HepG2 (cell line): ENCODE data around the gene CYSLTR1. TPM values are rescaled to one million over a fixed set of nuclear protein-coding genes. Genes with fewer than 3 reads are reported as not detected.

Experiments used
- ATAC-seq: fragments of 200-7000 bp; cut with Tn5 transposase; 3 replicates; pipeline ENCODE4 v1.9.1; 2020; ENCODE audit warnings: mild to moderate bottlenecking, moderate library complexity
- BruUV-seq: library from RNA; stranded (reverse); fragments of 400-500 nt; replicated peaks from 2 replicates; lab custom pipeline; 2021; lab: Mats Ljungman, UMichigan
- CTCF ChIA-PET: fragments of 300-600 bp; formaldehyde crosslinking; extraction: SDS; loops from one replicate; lab custom pipeline; 2021; ENCODE audit warnings: low total read pairs, inconsistent platforms, low intra/inter-chr PET ratio; lab: Yijun Ruan, JAX
- POLR2A ChIA-PET: fragments of 350-600 bp; sonication (Branson Sonifier 250); formaldehyde crosslinking; loops from one replicate; lab custom pipeline; 2020; ENCODE audit warnings: antibody characterized with exemption, inconsistent platforms; lab: Yijun Ruan, JAX
- DNase-seq: peaks from one replicate; pipeline ENCODE4 v3.0.0-alpha.2; 2015; ENCODE audit warnings: low spot score
- FAIRE-seq: peaks from 3 replicates; lab custom pipeline; 2011; peaks lifted over from hg19 to GRCh38; lab: Jason Lieb, UNC
- H2AFZ ChIP-seq: one replicate; pipeline ENCODE4 v1.6.1; 2011; ENCODE audit warnings: low read length, inconsistent platforms
- H3K27ac ChIP-seq: fragments of 300-600 bp; 3 replicates; pipeline ENCODE4 v1.8.0; 2011; ENCODE audit warnings: mixed run types, mild to moderate bottlenecking, mixed read lengths, low read length, inconsistent platforms; ENCODE audit not compliant: insufficient read depth; ENCODE audit errors: extremely low read length
- H3K27me3 ChIP-seq, 2 experiments: fragments of 200-600 bp in 1 of 2; 2 replicates in 1 of 2; 3 replicates in 1 of 2; pipeline versions ENCODE4 v1.6.0 to v1.8.0; 2011; ENCODE audit warnings: low read length in 2 of 2, mild to moderate bottlenecking in 2 of 2, moderate library complexity in 2 of 2, inconsistent platforms in 1 of 2; ENCODE audit not compliant: insufficient read depth in 2 of 2, control insufficient read depth in 1 of 2
- H3K36me3 ChIP-seq, 2 experiments: fragments of 200-600 bp in 1 of 2; replicated peaks in 1 of 2; 2 replicates in 1 of 2; 3 replicates in 1 of 2; pipeline versions ENCODE4 v1.5.1 to v1.8.0; 2011; ENCODE audit warnings: low read length in 2 of 2, inconsistent platforms in 1 of 2; ENCODE audit not compliant: insufficient read depth in 2 of 2, control insufficient read depth in 1 of 2
- H3K4me1 ChIP-seq: 2 replicates; pipeline ENCODE4 v1.5.1; 2012; ENCODE audit warnings: low read length, inconsistent platforms; ENCODE audit not compliant: insufficient read depth
- H3K4me2 ChIP-seq: 2 replicates; pipeline ENCODE4 v1.6.0; 2011; ENCODE audit warnings: low read depth, low read length, inconsistent platforms
- H3K4me3 ChIP-seq, 3 experiments: fragments of 200-600 bp in 1 of 3; sonication (generic), shearing (Covaris generic) in 1 of 3; replicated peaks in 1 of 3; 2 replicates each; pipeline ENCODE4 v1.5.1; 2011 to 2016; ENCODE audit warnings: low read length in 3 of 3, inconsistent platforms in 2 of 3, low read depth in 2 of 3, mild to moderate bottlenecking in 2 of 3, control low read depth in 1 of 3, mixed read lengths in 1 of 3; ENCODE audit not compliant: insufficient read depth in 1 of 3
- H3K79me2 ChIP-seq: one replicate; pipeline ENCODE4 v1.6.1; 2011; ENCODE audit warnings: low read length, inconsistent platforms; ENCODE audit not compliant: insufficient read depth
- H3K9ac ChIP-seq: 2 replicates; pipeline ENCODE4 v1.6.0; 2011; ENCODE audit warnings: mild to moderate bottlenecking, low read depth, low read length, inconsistent platforms; ENCODE audit not compliant: insufficient read depth
- H3K9me3 ChIP-seq: 2 replicates; pipeline ENCODE4 v1.5.1; 2012; ENCODE audit warnings: mild to moderate bottlenecking, low read length
- H4K20me1 ChIP-seq: 2 replicates; pipeline ENCODE4 v1.6.0; 2011; ENCODE audit warnings: inconsistent platforms, mild to moderate bottlenecking, low read length, moderate library complexity; ENCODE audit not compliant: insufficient read depth
- ARID2 ChIP-seq: sonication (generic); formaldehyde crosslinking; IDR thresholded peaks from 2 replicates; pipeline ENCODE4 v1.8.1; 2022; ENCODE audit warnings: mild to moderate bottlenecking, missing genetic modification reagents, borderline replicate concordance
- ATF4 ChIP-seq, 2 experiments: fragments of 450-650 bp in 1 of 2; sonication (generic) in 1 of 2; formaldehyde crosslinking; IDR thresholded peaks; 2 replicates each; pipeline versions ENCODE4 v1.5.0 to v1.8.0; 2020 to 2022; ENCODE audit warnings: mild to moderate bottlenecking in 1 of 2, missing genetic modification reagents in 1 of 2
- E2F1 ChIP-seq: sonication (generic); formaldehyde crosslinking; IDR thresholded peaks from 2 replicates; pipeline ENCODE4 v1.5.0; 2020; ENCODE audit warnings: missing genetic modification reagents
- ELF3 ChIP-seq: IDR thresholded peaks from 2 replicates; pipeline ENCODE4 v1.6.1; 2016; ENCODE audit warnings: missing genetic modification reagents, missing compliant biosample characterization
- HINFP ChIP-seq: sonication (generic); formaldehyde crosslinking; IDR thresholded peaks from 2 replicates; pipeline ENCODE4 v1.4.0; 2020; ENCODE audit warnings: low read depth, mild to moderate bottlenecking, missing genetic modification reagents
- KMT2A ChIP-seq: sonication (generic); formaldehyde crosslinking; IDR thresholded peaks from 2 replicates; pipeline ENCODE4 v1.4.0; 2020; ENCODE audit warnings: missing genetic modification reagents
- MTA3 ChIP-seq: sonication (generic); formaldehyde crosslinking; IDR thresholded peaks from 2 replicates; pipeline ENCODE4 v1.4.0; 2020; ENCODE audit warnings: missing genetic modification reagents
- NPAS2 ChIP-seq: sonication (generic); formaldehyde crosslinking; IDR thresholded peaks from 2 replicates; pipeline ENCODE4 v1.8.0; 2022; ENCODE audit warnings: mild to moderate bottlenecking, missing genetic modification reagents, borderline replicate concordance
- PHF21A ChIP-seq: sonication (generic); formaldehyde crosslinking; IDR thresholded peaks from 2 replicates; pipeline ENCODE4 v1.5.0; 2020; ENCODE audit warnings: mild to moderate bottlenecking, missing genetic modification reagents
- PHF5A ChIP-seq: IDR thresholded peaks from one replicate; pipeline ENCODE4 v1.6.1; 2018; ENCODE audit warnings: low read depth, missing genetic modification reagents; ENCODE audit not compliant: unreplicated experiment
- RXRA ChIP-seq: sonication (generic); formaldehyde crosslinking; IDR thresholded peaks from 2 replicates; pipeline ENCODE4 v1.5.1; 2020; ENCODE audit warnings: missing genetic modification reagents
- SRSF9 ChIP-seq: fragments of 200-400 bp; formaldehyde crosslinking; IDR thresholded peaks from 2 replicates; pipeline ENCODE4 v1.6.1; 2018; ENCODE audit warnings: borderline replicate concordance, mild to moderate bottlenecking, low read depth, low read length; ENCODE audit not compliant: insufficient read depth, poor library complexity, severe bottlenecking
- ZBTB14 ChIP-seq: sonication (generic); formaldehyde crosslinking; IDR thresholded peaks from 2 replicates; pipeline ENCODE4 v1.4.0; 2020; ENCODE audit warnings: missing genetic modification reagents
- ZFP36L1 ChIP-seq: sonication (generic); formaldehyde crosslinking; IDR thresholded peaks from 2 replicates; pipeline ENCODE4 v1.8.0; 2022; ENCODE audit warnings: mild to moderate bottlenecking, missing genetic modification reagents, moderate library complexity
- ZUFSP ChIP-seq: sonication (generic); formaldehyde crosslinking; IDR thresholded peaks from 2 replicates; pipeline ENCODE4 v1.9.0; 2021; ENCODE audit warnings: missing genetic modification reagents, mild to moderate bottlenecking, borderline replicate concordance
- WGBS: methylation state at CpG from one replicate; pipeline ENCODE4 v1.1.6; 2017; ENCODE audit warnings: low lambda C conversion rate; 5-methylcytosine and 5-hydroxymethylcytosine counted together
- in situ Hi-C: cut with HindIII; loops from 2 replicates; pipeline ENCODE4 v1.10.0; 2017; ENCODE audit warnings: low pct_unique_long_range_greater_than_20kb; ENCODE audit not compliant: extremely low pct_ligation_motif_present
- intact Hi-C: fragments of 100-400 bp; cut with micrococcal nuclease; formaldehyde crosslinking; loops from one replicate; pipeline ENCODE4 v1.10.0; 2022; ENCODE audit not compliant: unreplicated experiment
- polyA plus RNA-seq, 8 experiments: library from polyadenylated mRNA; depleted of rRNA in 3 of 8; stranded (reverse) in 7 of 8; unstranded in 1 of 8; fragments of >200 nt; fragmentation: Illumina TruSeq in 4 of 8; extraction: Trizol in 4 of 8; gene quantifications; 2 replicates each; pipeline versions ENCODE4 v1.2.1 to v1.2.3, GENCODE V29; 2011 to 2016; ENCODE audit warnings: low read depth in 4 of 8, missing spikeins in 1 of 8, mixed read lengths in 1 of 8; ENCODE audit not compliant: insufficient read depth in 1 of 8
- total RNA-seq, 5 experiments: library from RNA; depleted of rRNA; stranded (reverse); fragments of >200 nt; fragmentation: Illumina TruSeq; extraction: Trizol; gene quantifications; 2 replicates each; pipeline ENCODE4 v1.2.3, GENCODE V29; 2016; ENCODE audit warnings: low read depth in 1 of 5

The CYSLTR1 gene
- total and polyA plus RNA-seq, 2 of the 13 experiments (the other 11 are each of a cell fraction or from before 2014, with no cell fraction given), result not detected

- H3K79me2 ChIP-seq, result no peaks in the 10 kb centered on the region
- H3K4me3 ChIP-seq, result no peak overlapping the region
- ChIA-PET POLR2A (no interaction called here), CTCF (no interaction called here)
- no peaks in the 10 kb centered on the region for H3K36me3 ChIP-seq
- no peak for FAIRE-seq
- no peak overlapping the region for H3K9ac ChIP-seq
- DNase-seq, result no peak
- no peaks in the 10 kb centered on the region for H3K9me3 ChIP-seq
- no peak overlapping the region for H3K4me2 ChIP-seq
- no peaks in the 10 kb centered on the region for H3K27me3 ChIP-seq
- H4K20me1 ChIP-seq, result no peaks in the 10 kb centered on the region
- BruUV-seq, result no TSS peak
- no peak for ATAC-seq
- H3K4me1 ChIP-seq, result no peaks in the 10 kb centered on the region
- no peak overlapping the region for H2AFZ ChIP-seq
- TF ChIP-seq E2F1 (CRISPR knock-in tag) (no peak), HINFP (CRISPR knock-in tag) (no peak), PHF21A (no peak), KMT2A (CRISPR knock-in tag) (no peak), ARID2 (no peak), RXRA (CRISPR knock-in tag) (no peak), SRSF9 (no peak), PHF5A (CRISPR knock-in tag) (no peak), ZBTB14 (no peak), MTA3 (CRISPR knock-in tag) (no peak), ZFP36L1 (CRISPR knock-in tag) (no peak), ZUFSP (CRISPR knock-in tag) (no peak), ATF4 (CRISPR knock-in tag; IDR thresholded peaks at IDR 0.05) (no peak), NPAS2 (CRISPR knock-in tag) (no peak), ELF3 (no peak)
- TF ChIP-seq, all 625 proteins: peak for 0
- no peak overlapping the region for H3K27ac ChIP-seq
- in situ Hi-C loops (no loop called here), intact Hi-C loops (no loop called here)
- 3% methylated on average over 3 of the region's 3 CpGs for WGBS
Measured at GRCh38 chrX:78313526-78313925, 13.9 kb downstream of the CYSLTR1 start.
